Measurements from ENCODE around the gene C3AR1. TPM values are rescaled to one million over a fixed set of nuclear protein-coding genes. Genes with fewer than 3 reads are reported as not detected.

C3AR1 gene
- total RNA-seq, 1 experiment from 2014 or later = 0.09 TPM

- H3K27me3 Mint-ChIP-seq (ENCODE audit: low read depth) = no peaks in the 10 kb centered on the region; the same call in 1 of the 2 replicates
- ChIA-PET POLR2A (interaction anchor here (0.6 kb wide), 1 partner anchor 421 kb away, joined by 3 read pairs; no protein-coding TSS in a partner anchor), CTCF (interaction anchor here (1.1 kb wide), 1 partner anchor 36 kb away, joined by 3 read pairs; no protein-coding TSS in a partner anchor)
- DNase-seq (ENCODE audit: low spot score) (no peak), ATAC-seq (no peak)
- H3K27ac Mint-ChIP-seq = peak overlapping the region; percentile 98
- peak overlapping the region; percentile 96 for H3K4me3 Mint-ChIP-seq
- peaks cover 41% of the 10 kb centered on the region for H3K4me1 Mint-ChIP-seq
- TF ChIP-seq JUN (CRISPR knock-in tag; IDR thresholded peaks at IDR 0.05) (no peak), ARID4B (CRISPR knock-in tag; IDR thresholded peaks at IDR 0.05; ENCODE audit: borderline replicate concordance) (no peak), ZNF671 (CRISPR knock-in tag; IDR thresholded peaks at IDR 0.05) (no peak), ATF6 (CRISPR knock-in tag; IDR thresholded peaks at IDR 0.05) (no peak), ZNF281 (CRISPR knock-in tag; IDR thresholded peaks at IDR 0.05) (no peak), ATF3 (CRISPR knock-in tag; conservative IDR thresholded peaks at IDR 0.05) (no peak), ZSCAN18 (CRISPR knock-in tag; IDR thresholded peaks at IDR 0.05) (no peak), ESRRA (CRISPR knock-in tag; IDR thresholded peaks at IDR 0.05; ENCODE audit: borderline replicate concordance) (no peak), MYBL2 (CRISPR knock-in tag; IDR thresholded peaks at IDR 0.05) (no peak), ZNF232 (CRISPR knock-in tag; IDR thresholded peaks at IDR 0.05) (no peak), CREM (CRISPR knock-in tag; IDR thresholded peaks at IDR 0.05) (no peak), GTF2I (CRISPR knock-in tag; conservative IDR thresholded peaks at IDR 0.05) (no peak), PRDM15 (CRISPR knock-in tag; IDR thresholded peaks at IDR 0.05) (no peak), MAX (CRISPR knock-in tag; IDR thresholded peaks at IDR 0.05) (no peak), ATF2 (CRISPR knock-in tag; IDR thresholded peaks at IDR 0.05; ENCODE audit: borderline replicate concordance, low read depth) (no peak), ZNF512 (CRISPR knock-in tag; IDR thresholded peaks at IDR 0.05; ENCODE audit: borderline replicate concordance) (no peak), FOXJ3 (CRISPR knock-in tag; IDR thresholded peaks at IDR 0.05; ENCODE audit: borderline replicate concordance) (no peak)
- no peaks in the 10 kb centered on the region for H3K9me3 Mint-ChIP-seq
- no peaks in the 10 kb centered on the region for H3K36me3 Mint-ChIP-seq
Measured at GRCh38 chr12:8081251-8081920, 15.2 kb upstream of the C3AR1 start.
